WTC11 (cell line): Measurements from ENCODE around the gene RAB3IL1. TPM values are rescaled to one million over a fixed set of nuclear protein-coding genes. Genes with fewer than 3 reads are reported as not detected.
"Not testable (repeated sequence)": the region's sequence is repeated elsewhere in the genome, so short reads cannot be mapped to it uniquely, and the experiment has no call there.

Source experiments
- ATAC-seq: fragments of 200-7000 bp; cut with Tn5 transposase; 2 replicates; pipeline ENCODE4 v1.10.0; 2021; ENCODE audit warnings: mild to moderate bottlenecking, moderate library complexity
- CTCF ChIA-PET: fragments of 300-600 bp; sonication (Branson Sonifier 250); formaldehyde crosslinking; loops from one replicate; lab custom pipeline; 2021; ENCODE audit warnings: antibody characterized with exemption; lab: Charles Lee
- POLR2A ChIA-PET: fragments of 350-600 bp; sonication (Branson Sonifier 250); formaldehyde crosslinking; loops from one replicate; lab custom pipeline; 2021; ENCODE audit warnings: antibody characterized with exemption; lab: Charles Lee
- DNase-seq: peaks from one replicate; pipeline ENCODE4 v3.0.0; 2021; ENCODE audit warnings: low spot score
- H3K27ac Mint-ChIP-seq: 2 replicates; pipeline ENCODE4 v1.8.0; 2021; ENCODE audit warnings: mixed read lengths
- H3K27me3 Mint-ChIP-seq: 2 replicates; pipeline ENCODE4 v1.8.0; 2021; ENCODE audit warnings: low read depth, mild to moderate bottlenecking, moderate library complexity, mixed read lengths
- H3K36me3 Mint-ChIP-seq: 2 replicates; pipeline ENCODE4 v1.8.0; 2021; ENCODE audit warnings: mixed read lengths
- H3K4me1 Mint-ChIP-seq: 2 replicates; pipeline ENCODE4 v1.8.0; 2022; ENCODE audit warnings: mixed read lengths
- H3K4me3 Mint-ChIP-seq: 2 replicates; pipeline ENCODE4 v1.8.0; 2021; ENCODE audit warnings: mild to moderate bottlenecking, moderate library complexity, mixed read lengths
- H3K9me3 Mint-ChIP-seq: 2 replicates; pipeline ENCODE4 v1.8.0; 2021; ENCODE audit warnings: mixed read lengths
- ATF3 ChIP-seq: sonication (generic); formaldehyde crosslinking; conservative IDR thresholded peaks from 2 replicates; pipeline ENCODE4 v1.8.1; 2022; ENCODE audit warnings: mild to moderate bottlenecking, missing genetic modification reagents
- ATF6 ChIP-seq: sonication (generic); formaldehyde crosslinking; IDR thresholded peaks from 2 replicates; pipeline ENCODE4 v1.8.1; 2023; ENCODE audit warnings: mild to moderate bottlenecking, missing genetic modification reagents
- CDX4 ChIP-seq: fragments of 250-450 bp; sonication (Bioruptor Pico); IDR thresholded peaks from 2 replicates; pipeline ENCODE4 v1.9.0; 2021; ENCODE audit warnings: moderate library complexity, mild to moderate bottlenecking, inconsistent platforms, borderline replicate concordance
- ERG ChIP-seq: fragments of 250-450 bp; sonication (Bioruptor Pico); IDR thresholded peaks from 2 replicates; pipeline ENCODE4 v1.8.0; 2021; ENCODE audit warnings: mild to moderate bottlenecking
- ETV6 ChIP-seq: sonication (generic); formaldehyde crosslinking; IDR thresholded peaks from 2 replicates; pipeline ENCODE4 v1.8.1; 2022; ENCODE audit warnings: mild to moderate bottlenecking, missing genetic modification reagents
- IRF1 ChIP-seq: sonication (generic); formaldehyde crosslinking; IDR thresholded peaks from 2 replicates; pipeline ENCODE4 v1.8.0; 2023; ENCODE audit warnings: missing genetic modification reagents
- PRDM15 ChIP-seq: sonication (generic); formaldehyde crosslinking; IDR thresholded peaks from 2 replicates; pipeline ENCODE4 v1.8.0; 2022; ENCODE audit warnings: missing genetic modification reagents
- RELA ChIP-seq: sonication (generic); formaldehyde crosslinking; IDR thresholded peaks from 2 replicates; pipeline ENCODE4 v1.8.1; 2022; ENCODE audit warnings: missing genetic modification reagents, mild to moderate bottlenecking, borderline replicate concordance
- USF2 ChIP-seq: sonication (generic); formaldehyde crosslinking; IDR thresholded peaks from 2 replicates; pipeline ENCODE4 v1.8.1; 2023; ENCODE audit warnings: mild to moderate bottlenecking, missing genetic modification reagents, moderate library complexity
- ZNF281 ChIP-seq: sonication (generic); formaldehyde crosslinking; IDR thresholded peaks from 2 replicates; pipeline ENCODE4 v1.8.0; 2023; ENCODE audit warnings: mild to moderate bottlenecking, missing genetic modification reagents
- ZNF423 ChIP-seq: fragments of 250-450 bp; sonication (Bioruptor Pico); IDR thresholded peaks from 2 replicates; pipeline ENCODE4 v2.1.2; 2022; ENCODE audit warnings: mild to moderate bottlenecking, moderate library complexity
- total RNA-seq: library from RNA; stranded (reverse); gene quantifications from 3 replicates; pipeline ENCODE4 v1.2.3, GENCODE V29; 2021

The RAB3IL1 gene
- total RNA-seq, 1 experiment from 2014 or later = 7.2 TPM

- TF ChIP-seq ZNF281 (CRISPR knock-in tag) = no peak
- TF ChIP-seq IRF1 (CRISPR knock-in tag) = no peak
- no peak for TF ChIP-seq USF2 (CRISPR knock-in tag)
- no peak for TF ChIP-seq ATF3
- no peak for TF ChIP-seq ERG
- TF ChIP-seq ZNF423 = no peak
- no peak for TF ChIP-seq RELA (CRISPR knock-in tag)
Measured at GRCh38 chr11:61882879-61883278, 34.5 kb downstream of the RAB3IL1 start (continued).

- H3K4me3 Mint-ChIP-seq, DNase-seq, H3K9me3 Mint-ChIP-seq, ATAC-seq, H3K27me3 Mint-ChIP-seq, H3K36me3 Mint-ChIP-seq, H3K27ac Mint-ChIP-seq: not testable (repeated sequence)
- POLR2A ChIA-PET = interaction anchor here (0.7 to 1.4 kb wide), 2 partner anchors 8 to 102 kb away, joined by 3 to 11 read pairs; no protein-coding TSS in a partner anchor
- peaks cover 30% of the 10 kb centered on the region for H3K4me1 Mint-ChIP-seq
- CTCF ChIA-PET = interaction anchor here (0.6 to 4.7 kb wide), 10 partner anchors 11 to 226 kb away, joined by 3 to 33 read pairs (median 7); no protein-coding TSS in a partner anchor
Measured at GRCh38 chr11:61882267-61882666, 35.1 kb downstream of the RAB3IL1 start.

- H3K36me3 Mint-ChIP-seq = no peaks in the 10 kb centered on the region
- CTCF ChIA-PET = interaction anchor here (0.7 to 4.7 kb wide), 17 partner anchors 9 to 231 kb away, joined by 3 to 33 read pairs (median 4); partner anchors contain the start of gene FADS3
- peak overlapping the region; percentile 76; the same call in 1 of the 2 replicates for H3K27ac Mint-ChIP-seq
- DNase-seq (no peak), ATAC-seq (peak; percentile 56)
- H3K27me3 Mint-ChIP-seq = no peaks in the 10 kb centered on the region
- peaks cover 29% of the 10 kb centered on the region for H3K4me1 Mint-ChIP-seq
- TF ChIP-seq ETV6 (CRISPR knock-in tag) = 0 out of 2 replicates have a peak, but pooled peaks have one; percentile 22
- no peak for TF ChIP-seq CDX4 (CRISPR knock-in tag)
- H3K4me3 Mint-ChIP-seq = no peak overlapping the region
- no peaks in the 10 kb centered on the region for H3K9me3 Mint-ChIP-seq
- POLR2A ChIA-PET = interaction anchor here (0.5 to 2.5 kb wide), 7 partner anchors 9 to 1134 kb away, joined by 3 to 10 read pairs (median 3); partner anchors contain the start of gene BEST1
Measured at GRCh38 chr11:61881397-61881796, 36.0 kb downstream of the RAB3IL1 start.

GRCh38 chr11:61880454-61880853 is 36.9 kb downstream of the RAB3IL1 start:
- Mint-ChIP-seq H3K27me3 (no peaks in the 10 kb centered on the region), H3K27ac (no peak overlapping the region; the same call in 1 of the 2 replicates), H3K36me3 (no peaks in the 10 kb centered on the region)
- no peak for TF ChIP-seq ATF6 (CRISPR knock-in tag)
- TF ChIP-seq PRDM15 (CRISPR knock-in tag) = peak; percentile 75
- TF ChIP-seq, all 79 proteins: peak for 1
- Mint-ChIP-seq H3K9me3 (no peaks in the 10 kb centered on the region), H3K4me1 (peaks cover 31% of the 10 kb centered on the region), H3K4me3 (no peak overlapping the region)
- CTCF ChIA-PET = interaction anchor here (1.0 to 4.7 kb wide), 10 partner anchors 10 to 228 kb away, joined by 3 to 33 read pairs (median 14); no protein-coding TSS in a partner anchor
- DNase-seq (no peak), ATAC-seq (no peak)
- POLR2A ChIA-PET = interaction anchor here (0.6 to 2.5 kb wide), 3 partner anchors 69 to 205 kb away, joined by 3 to 10 read pairs (median 8); partner anchors contain the start of gene BEST1
